IPS-20b (cell line): ENCODE measurements around the gene PTPRB.

Source experiments
- H3K27ac ChIP-seq: one replicate; pipeline ENCODE4 v1.5.1; 2013; ENCODE audit warnings: low read length
- H3K27me3 ChIP-seq: 2 replicates; pipeline ENCODE4 v1.6.1; 2013; ENCODE audit warnings: mild to moderate bottlenecking, low read length, inconsistent platforms; ENCODE audit not compliant: insufficient read depth
- H3K36me3 ChIP-seq: 2 replicates; pipeline ENCODE4 v1.6.1; 2013; ENCODE audit warnings: low read depth, mild to moderate bottlenecking, inconsistent platforms, low read length, moderate library complexity; ENCODE audit not compliant: insufficient read depth
- H3K4me1 ChIP-seq: 2 replicates; pipeline ENCODE4 v1.6.1; 2013; ENCODE audit warnings: mild to moderate bottlenecking, control low read depth, inconsistent platforms, low read length, moderate library complexity; ENCODE audit not compliant: insufficient read depth
- H3K4me3 ChIP-seq: 2 replicates; pipeline ENCODE4 v1.5.1; 2013; ENCODE audit warnings: mild to moderate bottlenecking, low read length, inconsistent platforms
- H3K9ac ChIP-seq: 2 replicates; pipeline ENCODE4 v1.6.1; 2013; ENCODE audit warnings: low read depth, mild to moderate bottlenecking, inconsistent platforms, low read length, moderate library complexity
- H3K9me3 ChIP-seq: 2 replicates; pipeline ENCODE4 v1.6.1; 2013; ENCODE audit warnings: mild to moderate bottlenecking, low read depth, low read length, inconsistent platforms; ENCODE audit not compliant: insufficient read depth

PTPRB gene

DNA sequence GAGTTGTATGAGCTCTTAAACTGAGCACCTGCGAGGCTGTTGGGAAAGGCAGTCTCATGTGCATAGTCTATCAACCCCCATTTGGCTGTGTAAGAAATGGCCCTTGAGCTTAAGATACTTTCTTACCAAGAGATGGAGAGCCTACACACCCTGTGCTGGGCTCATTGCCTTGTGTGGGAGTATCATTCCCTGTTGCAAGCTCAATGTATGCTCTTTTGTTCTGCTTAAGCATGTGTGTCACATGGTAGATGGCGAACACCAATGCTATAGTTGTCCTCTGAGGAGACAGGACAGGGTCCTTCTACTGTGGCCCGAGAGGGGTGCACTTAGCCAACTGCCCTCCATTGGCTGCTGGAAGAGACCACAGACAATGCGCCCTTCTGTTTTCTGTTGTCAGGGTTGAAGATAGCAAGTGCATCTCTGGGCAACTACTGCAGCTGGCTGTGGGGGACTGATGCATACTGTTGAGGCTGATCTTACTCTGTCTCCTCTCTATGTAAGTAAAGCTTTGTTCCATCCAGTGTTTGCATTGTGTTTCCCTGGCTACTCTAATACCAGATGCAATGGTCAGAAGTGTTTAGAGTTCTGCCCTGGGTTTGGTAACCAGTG, 79.5 kb downstream of the PTPRB start:
- H3K9ac ChIP-seq, result no peak overlapping the region
- H3K4me3 ChIP-seq, result no peak overlapping the region
- peaks cover 6% of the 10 kb centered on the region; the same call in 1 of the 2 replicates for H3K4me1 ChIP-seq
- no peaks in the 10 kb centered on the region for H3K9me3 ChIP-seq
- no peak overlapping the region for H3K27ac ChIP-seq
- no peaks in the 10 kb centered on the region for H3K27me3 ChIP-seq
- H3K36me3 ChIP-seq, result no peaks in the 10 kb centered on the region

DNA sequence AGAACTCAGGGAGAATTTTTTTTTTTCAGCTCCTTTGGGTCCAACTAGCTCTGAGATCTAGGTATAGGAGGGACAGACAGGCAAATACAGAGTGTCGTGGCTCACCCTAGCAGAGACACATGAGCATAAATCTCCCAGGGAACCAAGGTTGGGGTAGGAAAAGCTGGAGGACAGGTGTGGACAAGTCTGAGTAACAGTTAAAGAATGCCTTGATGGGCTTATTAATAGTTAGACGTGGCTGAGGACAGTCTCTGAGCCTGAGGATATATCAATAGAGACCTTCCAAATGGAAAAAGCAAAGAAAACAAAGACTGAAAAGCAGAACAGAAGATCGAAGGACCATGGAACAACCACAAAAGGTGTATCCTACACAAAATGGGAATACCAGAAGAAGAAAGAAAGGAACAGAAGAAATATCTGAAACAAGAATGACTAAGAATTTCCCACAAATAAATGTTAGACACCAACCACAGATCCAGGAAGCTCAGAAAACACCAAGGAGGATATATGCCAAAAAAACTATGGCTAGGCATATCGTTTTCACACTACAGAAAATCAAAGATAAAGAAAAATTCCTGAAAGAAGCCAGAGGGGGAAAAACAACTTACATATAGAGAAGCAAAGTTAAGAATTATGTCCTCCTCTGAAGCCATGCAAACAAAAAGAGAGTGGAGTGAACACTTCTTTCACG, 80.9 kb downstream of the PTPRB start:
- no peak overlapping the region for H3K4me3 ChIP-seq
- H3K4me1 ChIP-seq, result peaks cover 6% of the 10 kb centered on the region; the same call in 1 of the 2 replicates
- H3K27me3 ChIP-seq, result no peaks in the 10 kb centered on the region
- no peak overlapping the region for H3K9ac ChIP-seq
- no peak overlapping the region for H3K27ac ChIP-seq
- H3K36me3 ChIP-seq, result no peaks in the 10 kb centered on the region
- H3K9me3 ChIP-seq, result no peaks in the 10 kb centered on the region

DNA sequence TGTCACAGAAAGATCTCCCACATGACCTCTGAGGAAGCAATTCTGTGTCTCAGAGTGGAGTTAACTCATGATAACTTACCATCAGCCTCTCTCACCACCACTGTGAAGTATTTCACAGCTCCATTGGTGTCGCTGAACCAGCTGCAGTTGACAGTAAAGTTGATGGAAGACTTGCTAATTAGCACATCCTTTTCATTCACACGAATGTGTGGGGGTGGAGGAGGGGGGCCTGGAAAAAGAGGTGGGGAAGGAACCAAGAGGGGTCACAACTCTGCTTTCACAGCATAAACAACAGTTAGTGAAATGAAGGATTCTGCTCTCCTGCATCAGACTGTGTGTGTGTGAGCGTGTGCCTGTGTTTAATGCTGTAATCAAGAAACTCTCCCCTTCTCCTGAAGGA, 82.1 kb downstream of the PTPRB start:
- H3K9ac ChIP-seq, result no peak overlapping the region
- H3K36me3 ChIP-seq, result no peaks in the 10 kb centered on the region
- no peak overlapping the region for H3K4me3 ChIP-seq
- H3K9me3 ChIP-seq, result no peaks in the 10 kb centered on the region
- H3K4me1 ChIP-seq, result peaks cover 6% of the 10 kb centered on the region; the same call in 1 of the 2 replicates
- no peak overlapping the region for H3K27ac ChIP-seq
- H3K27me3 ChIP-seq, result no peaks in the 10 kb centered on the region

DNA sequence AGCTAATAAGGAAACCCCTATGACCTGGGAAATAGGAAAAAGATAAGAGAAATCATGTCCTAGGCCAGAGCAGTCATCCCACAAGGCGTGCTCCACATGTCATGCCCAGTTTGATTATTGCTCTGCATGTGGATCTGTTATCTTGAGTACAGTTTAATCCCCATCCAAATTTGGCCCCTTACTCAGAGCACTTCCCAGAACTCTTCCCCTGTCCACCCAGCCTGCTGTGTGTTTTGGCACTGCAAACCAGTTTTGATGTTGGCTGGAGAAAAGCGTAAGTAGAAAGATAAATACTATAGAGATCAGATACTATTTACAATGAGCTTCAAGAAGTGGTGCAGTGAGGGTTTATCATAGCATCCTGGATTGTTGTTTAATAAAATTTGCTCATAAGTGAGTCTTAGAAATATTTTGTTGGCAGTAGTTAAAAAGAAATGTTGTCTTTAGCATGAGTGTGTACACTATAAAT, 83.8 kb downstream of the PTPRB start:
- Histone ChIP-seq H3K27ac (no peak overlapping the region), H3K4me3 (no peak overlapping the region), H3K9me3 (no peaks in the 10 kb centered on the region), H3K9ac (no peak overlapping the region), H3K4me1 (peaks cover 6% of the 10 kb centered on the region; the same call in 1 of the 2 replicates), H3K27me3 (no peaks in the 10 kb centered on the region), H3K36me3 (no peaks in the 10 kb centered on the region)

DNA sequence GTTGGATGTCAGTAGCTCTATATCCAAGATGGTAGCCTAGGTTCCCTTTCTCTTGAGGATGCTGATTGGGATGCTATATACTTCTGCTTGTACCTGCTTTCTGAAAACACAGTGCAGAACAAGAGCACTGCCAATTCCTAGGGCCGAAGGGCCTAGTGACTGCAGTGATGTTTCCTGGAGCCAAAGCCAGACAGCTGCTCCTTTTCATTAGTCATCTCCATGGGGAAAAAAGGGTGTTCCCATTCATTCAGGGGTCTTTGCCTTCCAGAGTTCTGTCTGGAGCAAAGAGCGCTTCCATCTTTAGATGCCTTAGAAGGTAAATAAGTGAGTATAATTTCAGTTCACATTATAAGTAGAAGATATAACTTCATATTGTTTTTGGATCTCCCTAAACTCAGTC, 85.5 kb downstream of the PTPRB start:
- Histone ChIP-seq H3K4me1 (peaks cover 6% of the 10 kb centered on the region; the same call in 1 of the 2 replicates), H3K36me3 (no peaks in the 10 kb centered on the region), H3K27ac (no peak overlapping the region)

DNA sequence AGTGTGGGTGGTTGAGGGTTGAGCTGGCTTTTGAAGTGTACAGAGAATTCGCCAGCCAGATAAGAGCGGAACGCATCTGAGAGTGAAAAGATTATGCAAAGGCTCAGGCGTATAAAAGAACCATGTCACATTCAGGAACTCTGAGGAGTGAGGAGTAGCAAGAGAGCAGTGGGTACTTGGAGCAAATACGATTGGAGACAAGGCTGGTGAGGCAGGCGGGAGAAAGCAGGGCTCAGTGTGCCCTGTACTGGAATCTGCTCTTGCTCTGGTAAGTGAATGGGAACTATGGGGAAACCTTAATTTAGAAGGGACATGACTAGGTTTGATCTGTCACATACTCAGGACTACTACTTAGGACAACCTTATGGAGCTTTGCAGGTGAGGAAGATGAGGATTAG, 87.0 kb downstream of the PTPRB start:
- H3K4me1 ChIP-seq, result peaks cover under 1% of the 10 kb centered on the region; the same call in 1 of the 2 replicates
- no peaks in the 10 kb centered on the region for H3K9me3 ChIP-seq
- H3K9ac ChIP-seq, result no peak overlapping the region
- H3K4me3 ChIP-seq, result no peak overlapping the region
- H3K27me3 ChIP-seq, result no peaks in the 10 kb centered on the region
- H3K36me3 ChIP-seq, result no peaks in the 10 kb centered on the region
- H3K27ac ChIP-seq, result no peak overlapping the region

More for the DNA sequence above, 85.5 kb downstream of the PTPRB start:
- H3K4me3 ChIP-seq, result no peak overlapping the region
- H3K9me3 ChIP-seq, result no peaks in the 10 kb centered on the region
- H3K9ac ChIP-seq, result no peak overlapping the region
- no peaks in the 10 kb centered on the region for H3K27me3 ChIP-seq

DNA sequence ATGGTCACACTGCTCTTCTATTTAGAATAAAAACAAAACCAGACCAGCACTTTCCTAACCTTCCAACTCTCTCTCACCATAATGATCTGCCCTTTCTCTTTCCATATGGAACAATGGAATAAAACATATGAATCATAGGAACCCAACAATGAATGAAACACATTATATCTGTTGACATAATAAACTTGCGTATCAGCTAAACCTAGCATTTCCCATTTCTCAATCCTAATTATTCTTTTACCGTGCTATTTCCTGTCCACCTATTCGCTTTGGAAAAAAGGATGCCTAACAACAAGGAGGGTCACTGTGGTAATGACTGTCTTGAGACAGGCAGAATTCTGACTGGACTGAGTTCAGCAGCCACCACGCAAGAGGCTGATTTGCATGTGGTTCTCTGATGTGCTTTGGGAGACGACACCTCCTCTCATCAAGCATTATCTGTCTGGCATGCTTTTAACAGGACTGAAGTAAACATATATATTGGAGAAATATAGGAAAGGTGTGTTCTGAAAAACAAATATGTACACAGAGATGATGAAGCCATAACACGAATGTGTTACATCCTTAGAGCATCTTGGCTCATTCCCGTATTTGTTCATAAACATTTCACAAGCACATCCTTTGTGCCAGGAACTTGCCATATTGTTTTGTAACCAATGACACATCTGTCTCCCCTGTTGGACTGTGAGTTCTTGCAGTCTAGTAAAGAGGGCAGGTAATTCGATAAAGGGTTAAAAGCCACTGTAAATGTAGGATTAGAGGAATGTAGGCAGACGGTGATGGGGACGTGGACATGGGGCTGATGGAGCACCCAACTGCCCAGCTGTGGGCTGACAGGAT, 87.7 kb downstream of the PTPRB start:
- no peaks in the 10 kb centered on the region for H3K4me1 ChIP-seq

DNA sequence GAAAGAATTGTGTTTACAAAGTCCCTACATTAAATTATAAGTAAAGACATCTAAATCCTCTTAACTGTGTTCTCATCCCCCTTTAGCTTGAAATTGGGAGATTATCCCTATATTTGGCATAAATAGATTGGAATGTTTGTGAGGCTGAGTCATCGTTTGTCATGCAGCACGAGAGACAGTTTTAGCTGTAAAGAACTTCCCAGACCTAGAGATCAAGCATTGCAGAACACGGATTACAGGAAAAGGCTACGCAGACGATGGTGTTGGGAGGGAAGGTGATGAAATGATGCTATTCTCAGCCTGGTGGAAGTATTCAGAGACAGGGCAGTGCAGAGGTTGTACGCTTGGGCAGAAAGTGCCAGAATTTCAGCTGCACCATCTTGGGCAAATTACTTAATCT, 93.8 kb downstream of the PTPRB start:
- H3K27ac ChIP-seq, result no peak overlapping the region
- no peaks in the 10 kb centered on the region for H3K4me1 ChIP-seq
- no peak overlapping the region for H3K4me3 ChIP-seq
- H3K9ac ChIP-seq, result no peak overlapping the region
- H3K9me3 ChIP-seq, result no peaks in the 10 kb centered on the region
- H3K36me3 ChIP-seq, result no peaks in the 10 kb centered on the region
- no peaks in the 10 kb centered on the region for H3K27me3 ChIP-seq

More for the DNA sequence above, 87.7 kb downstream of the PTPRB start:
- Histone ChIP-seq H3K4me3 (no peak overlapping the region), H3K36me3 (no peaks in the 10 kb centered on the region), H3K27me3 (no peaks in the 10 kb centered on the region), H3K27ac (no peak overlapping the region), H3K9ac (no peak overlapping the region), H3K9me3 (no peaks in the 10 kb centered on the region)

DNA sequence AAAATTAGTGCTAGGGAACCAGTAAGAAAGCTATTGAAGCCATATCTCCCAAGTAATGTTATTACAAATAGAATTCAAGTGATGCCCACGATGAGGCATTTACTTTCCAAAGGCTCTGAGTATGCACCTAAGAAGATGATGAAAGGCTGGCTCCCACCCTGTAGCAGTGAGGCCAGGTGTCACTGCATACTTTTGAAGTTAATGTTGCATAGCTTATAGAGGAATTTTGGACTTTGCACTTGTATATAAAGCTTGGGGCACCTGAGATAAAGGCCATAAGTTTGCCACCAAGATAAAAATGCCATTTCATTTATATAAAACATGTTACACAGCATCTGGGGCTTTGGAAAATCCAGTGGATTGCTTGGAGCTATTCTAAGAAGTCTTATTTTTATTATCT, 96.2 kb downstream of the PTPRB start:
- Histone ChIP-seq H3K9ac (no peak overlapping the region), H3K4me1 (no peaks in the 10 kb centered on the region), H3K4me3 (no peak overlapping the region), H3K27me3 (no peaks in the 10 kb centered on the region), H3K9me3 (no peaks in the 10 kb centered on the region), H3K27ac (no peak overlapping the region), H3K36me3 (no peaks in the 10 kb centered on the region)

DNA sequence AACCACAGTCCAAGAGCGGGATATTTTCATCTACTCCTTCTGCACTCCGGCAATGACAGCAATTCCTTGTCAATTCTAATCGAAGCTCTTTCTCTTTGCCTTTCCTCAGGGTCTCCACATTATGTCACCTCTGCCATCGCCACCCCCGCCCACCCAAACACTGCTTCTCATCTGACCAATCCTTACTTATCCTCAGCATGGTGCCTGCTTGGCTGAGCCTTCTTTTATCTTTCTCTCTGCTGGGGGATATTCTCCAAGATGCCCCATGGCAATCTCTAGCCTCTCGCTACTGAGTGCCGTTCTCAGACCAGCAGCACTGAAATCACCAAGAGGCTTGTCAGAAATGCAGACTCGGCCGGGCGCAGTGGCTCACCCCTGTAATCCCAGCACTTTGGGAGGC, 100.6 kb downstream of the PTPRB start:
- no peak overlapping the region for H3K9ac ChIP-seq
- H3K36me3 ChIP-seq, result no peaks in the 10 kb centered on the region
- no peaks in the 10 kb centered on the region for H3K27me3 ChIP-seq
- no peaks in the 10 kb centered on the region for H3K4me1 ChIP-seq
- H3K27ac ChIP-seq, result no peak overlapping the region
- no peaks in the 10 kb centered on the region for H3K9me3 ChIP-seq
- no peak overlapping the region for H3K4me3 ChIP-seq

DNA sequence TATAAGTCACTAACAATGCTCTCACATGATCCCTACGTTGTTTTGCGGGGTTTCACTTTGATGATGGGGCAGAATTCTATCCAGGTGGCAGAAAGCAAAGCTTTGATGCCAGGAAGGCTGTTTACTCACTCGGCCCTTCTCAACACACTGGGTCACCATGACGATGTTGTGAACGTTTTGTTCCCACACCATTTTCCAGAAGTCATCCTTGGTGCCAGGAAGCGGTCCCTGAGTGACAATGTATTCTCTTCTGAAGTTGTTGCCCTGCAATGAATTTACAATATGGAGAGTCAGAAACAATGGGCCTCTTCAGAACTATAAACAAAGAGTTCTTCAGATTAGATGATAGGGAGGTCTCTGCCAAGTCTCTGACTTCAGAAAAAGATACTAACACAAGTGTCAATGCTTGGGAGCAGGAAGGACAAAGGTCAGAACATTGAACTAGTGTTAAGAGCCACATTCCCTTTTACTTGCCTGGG, 101.3 kb downstream of the PTPRB start:
- H3K27me3 ChIP-seq, result no peaks in the 10 kb centered on the region
- H3K4me3 ChIP-seq, result no peak overlapping the region
- no peaks in the 10 kb centered on the region for H3K36me3 ChIP-seq
- H3K9ac ChIP-seq, result no peak overlapping the region
- H3K27ac ChIP-seq, result no peak overlapping the region
- H3K4me1 ChIP-seq, result no peaks in the 10 kb centered on the region
- H3K9me3 ChIP-seq, result no peaks in the 10 kb centered on the region
